ENCODE results near the gene SFXN4. TPM values are rescaled to one million over a fixed set of nuclear protein-coding genes. Genes with fewer than 3 reads are reported as not detected.
A peak's percentile ranks its signal among the peaks of the same experiment; 100 is the strongest.
"Not testable (repeated sequence)": the region's sequence is repeated elsewhere in the genome, so short reads cannot be mapped to it uniquely, and the experiment has no call there.

The SFXN4 gene
- total RNA-seq, 1 experiment from 2014 or later = 15.4 TPM

- no peak for TF ChIP-seq CTCF (conservative IDR thresholded peaks at IDR 0.05)
- no peak for TF ChIP-seq EZH2 (IDR thresholded peaks at IDR 0.05; ENCODE audit: low read depth)
- no peaks in the 10 kb centered on the region for H3K9me2 ChIP-seq (ENCODE audit: insufficient read depth)
- ChIA-PET CTCF (interaction anchor here (0.6 kb wide), 2 partner anchors 88 to 218 kb away, joined by 4 to 7 read pairs; no protein-coding TSS in a partner anchor), POLR2A (ENCODE audit: unreplicated experiment) (no interaction called here)
- H3K79me2 ChIP-seq (ENCODE audit: low read depth) = no peaks in the 10 kb centered on the region
- no peak overlapping the region for H2AFZ ChIP-seq
- no peaks in the 10 kb centered on the region; the same call in 1 of the 2 replicates for H3F3A ChIP-seq (ENCODE audit: insufficient read depth, low read depth)
- H3K27me3 ChIP-seq (ENCODE audit: insufficient read depth, low read depth) = no peaks in the 10 kb centered on the region
- no peak overlapping the region for H3K27ac ChIP-seq
- no peak overlapping the region for H3K4me3 ChIP-seq
- intact Hi-C loops (cut with micrococcal nuclease; ENCODE audit: unreplicated experiment) = no loop called here
- no peaks in the 10 kb centered on the region for H3K36me3 ChIP-seq (ENCODE audit: low read depth)
- no peaks in the 10 kb centered on the region; the same call in 1 of the 2 replicates for H3K4me1 ChIP-seq (replicated peaks; ENCODE audit: insufficient read depth)
- no peaks in the 10 kb centered on the region for H4K20me1 ChIP-seq (ENCODE audit: insufficient read depth)
- H3K9me3 ChIP-seq (ENCODE audit: insufficient read depth, low read depth) = no peaks in the 10 kb centered on the region
- H3K4me2 ChIP-seq = no peak overlapping the region
- no peak for DNase-seq
- no TSS peak for BruUV-seq (replicated peaks)
Observed at GRCh38 chr10:119183664-119184412, 18.3 kb upstream of the SFXN4 start.

- POLR2A ChIA-PET (ENCODE audit: unreplicated experiment); intact Hi-C loops (cut with micrococcal nuclease; ENCODE audit: unreplicated experiment): not testable (repeated sequence)
Observed at GRCh38 chr10:119180850-119181400, 15.4 kb upstream of the SFXN4 start.

DNA sequence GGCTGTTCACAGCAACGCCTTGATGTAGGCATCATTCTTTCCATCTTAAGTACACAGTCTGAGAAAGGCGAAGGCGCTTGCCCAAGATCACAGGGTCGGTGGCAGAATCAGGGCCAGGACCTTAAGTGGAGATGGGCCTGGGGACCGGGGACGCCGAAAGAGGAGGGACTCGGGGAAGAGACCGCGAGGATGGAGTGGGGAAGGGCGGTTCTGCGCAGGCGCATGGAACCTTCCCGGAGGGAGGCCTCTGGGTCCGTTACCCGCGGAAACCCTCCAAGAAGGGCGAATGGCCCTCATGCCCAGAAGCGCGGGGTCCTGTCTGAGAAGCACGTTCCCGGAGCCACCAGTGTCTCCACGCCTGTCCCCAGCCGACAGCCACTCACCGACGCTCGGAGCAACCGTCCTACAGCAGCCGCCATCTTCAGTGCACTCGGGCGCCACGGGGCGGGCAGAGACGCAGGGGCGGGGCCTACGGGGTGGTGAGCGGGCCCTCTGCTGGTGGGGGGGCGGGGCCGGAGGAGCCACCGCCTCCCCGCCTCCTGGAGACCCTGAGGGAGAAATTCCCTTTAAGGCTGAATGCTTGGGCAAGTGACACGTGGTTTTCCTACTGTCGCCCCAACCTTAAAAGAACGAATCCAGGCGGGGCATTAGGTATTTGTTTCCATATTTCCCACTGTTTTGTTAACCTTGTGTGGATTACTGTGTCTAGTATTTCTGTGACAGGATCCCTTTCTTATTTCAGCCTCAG is 13.0 kb upstream of the SFXN4 start, which contains the start of gene PRDX3:
Gene PRDX3, minus strand, starts transcription at position 441 of the 748 bp plus-strand sequence. Its CDS starts 22 bp downstream, at position 419.
- POLR2A ChIA-PET (ENCODE audit: unreplicated experiment) = interaction anchor here (0.6 kb wide), 1 partner anchor 66 kb away, joined by 3 read pairs; no protein-coding TSS in a partner anchor
- intact Hi-C loops (cut with micrococcal nuclease; ENCODE audit: unreplicated experiment) = no loop called here

More at GRCh38 chr10:119180850-119181400, 15.4 kb upstream of the SFXN4 start:
- H3F3A ChIP-seq (ENCODE audit: insufficient read depth, low read depth); DNase-seq; H3K27ac ChIP-seq; H3K4me1 ChIP-seq (replicated peaks; ENCODE audit: insufficient read depth); H3K36me3 ChIP-seq (ENCODE audit: low read depth); BruUV-seq (replicated peaks); CTCF ChIA-PET; H3K4me3 ChIP-seq; H2AFZ ChIP-seq; H3K9me3 ChIP-seq (ENCODE audit: insufficient read depth, low read depth); H4K20me1 ChIP-seq (ENCODE audit: insufficient read depth); H3K9me2 ChIP-seq (ENCODE audit: insufficient read depth); H3K27me3 ChIP-seq (ENCODE audit: insufficient read depth, low read depth); H3K4me2 ChIP-seq: not testable (repeated sequence)
- H3K79me2 ChIP-seq (ENCODE audit: low read depth) = peaks cover 25% of the 10 kb centered on the region

More for the DNA sequence above, 13.0 kb upstream of the SFXN4 start, which contains the start of gene PRDX3:
- TF ChIP-seq CTCF (conservative IDR thresholded peaks at IDR 0.05) = no peak
- Histone ChIP-seq H3K36me3 (ENCODE audit: low read depth) (no peaks in the 10 kb centered on the region), H3F3A (ENCODE audit: insufficient read depth, low read depth) (no peaks in the 10 kb centered on the region; the same call in 1 of the 2 replicates), H3K79me2 (ENCODE audit: low read depth) (peaks cover 26% of the 10 kb centered on the region), H4K20me1 (ENCODE audit: insufficient read depth) (no peaks in the 10 kb centered on the region), H3K27me3 (ENCODE audit: insufficient read depth, low read depth) (no peaks in the 10 kb centered on the region), H3K9me3 (ENCODE audit: insufficient read depth, low read depth) (no peaks in the 10 kb centered on the region), H3K4me3 (peak within 1 kb of the TSS; percentile 98), H3K27ac (peak within 1 kb of the TSS; percentile 52), H3K4me2 (peak within 1 kb of the TSS; percentile 80), H3K4me1 (replicated peaks; ENCODE audit: insufficient read depth) (no peaks in the 10 kb centered on the region; the same call in 1 of the 2 replicates), H3K9me2 (ENCODE audit: insufficient read depth) (no peaks in the 10 kb centered on the region), H2AFZ (peak within 1 kb of the TSS; percentile 80)
- BruUV-seq (replicated peaks) = TSS peak; percentile 67
- CTCF ChIA-PET = no interaction called here
- peak; percentile 69 to 84 for DNase-seq

Data from PC-9 (cell line).